ENCODE measurements around the gene BST1.

DNA sequence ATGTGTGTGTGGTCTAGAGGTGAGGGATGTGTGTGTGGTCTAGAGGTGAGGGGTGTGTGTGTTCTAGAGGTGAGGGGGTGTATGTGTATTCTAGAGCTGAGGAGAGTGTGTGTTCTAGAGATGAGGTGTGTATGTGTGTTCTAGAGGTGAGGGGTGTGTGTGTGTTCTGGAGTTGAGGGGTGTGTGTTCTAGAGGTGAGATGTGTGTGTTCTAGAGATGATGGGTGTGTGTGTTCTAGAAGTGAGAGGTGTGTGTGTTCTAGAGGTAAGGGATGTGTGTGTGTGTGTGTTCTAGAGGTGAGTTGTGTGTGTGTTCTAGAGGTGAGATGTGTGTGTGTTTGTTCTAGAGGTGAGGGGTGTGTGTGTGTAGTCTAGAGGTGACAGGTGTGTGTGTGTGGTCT lies 1.3 kb downstream of the BST1 start:
- TF ChIP-seq, protein P1, sequence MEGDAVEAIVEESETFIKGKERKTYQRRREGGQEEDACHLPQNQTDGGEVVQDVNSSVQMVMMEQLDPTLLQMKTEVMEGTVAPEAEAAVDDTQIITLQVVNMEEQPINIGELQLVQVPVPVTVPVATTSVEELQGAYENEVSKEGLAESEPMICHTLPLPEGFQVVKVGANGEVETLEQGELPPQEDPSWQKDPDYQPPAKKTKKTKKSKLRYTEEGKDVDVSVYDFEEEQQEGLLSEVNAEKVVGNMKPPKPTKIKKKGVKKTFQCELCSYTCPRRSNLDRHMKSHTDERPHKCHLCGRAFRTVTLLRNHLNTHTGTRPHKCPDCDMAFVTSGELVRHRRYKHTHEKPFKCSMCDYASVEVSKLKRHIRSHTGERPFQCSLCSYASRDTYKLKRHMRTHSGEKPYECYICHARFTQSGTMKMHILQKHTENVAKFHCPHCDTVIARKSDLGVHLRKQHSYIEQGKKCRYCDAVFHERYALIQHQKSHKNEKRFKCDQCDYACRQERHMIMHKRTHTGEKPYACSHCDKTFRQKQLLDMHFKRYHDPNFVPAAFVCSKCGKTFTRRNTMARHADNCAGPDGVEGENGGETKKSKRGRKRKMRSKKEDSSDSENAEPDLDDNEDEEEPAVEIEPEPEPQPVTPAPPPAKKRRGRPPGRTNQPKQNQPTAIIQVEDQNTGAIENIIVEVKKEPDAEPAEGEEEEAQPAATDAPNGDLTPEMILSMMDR (IDR thresholded peaks at IDR 0.05; ENCODE audit: low read depth, low read length, poor library complexity, severe bottlenecking) = no peak
- no peak for TF ChIP-seq EZH2phosphoT487 (IDR thresholded peaks at IDR 0.05; ENCODE audit: borderline replicate concordance, low read length)

All from DOHH2 (cell line).